ENCODE results near the gene ANO5.

DNA sequence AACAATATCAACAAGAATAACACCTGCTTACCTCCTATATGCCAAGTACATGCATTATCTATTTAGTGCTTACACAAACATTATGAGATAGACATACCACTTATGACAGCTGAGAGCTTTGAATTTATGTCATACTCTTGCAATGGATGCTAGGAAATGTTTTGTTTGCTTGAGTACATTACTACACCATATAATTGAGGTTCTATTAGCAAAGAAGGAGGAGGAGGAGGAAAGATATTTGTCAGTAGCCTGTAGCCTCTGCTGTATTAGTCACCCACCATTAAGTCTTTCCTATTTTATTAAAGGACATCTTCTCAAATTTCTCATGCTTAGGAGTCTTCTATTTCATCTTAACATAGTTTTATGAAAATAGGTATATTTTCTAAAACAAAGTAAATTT, 6.4 kb downstream of the ANO5 start:
- TF ChIP-seq POLR2AphosphoS5 (IDR thresholded peaks at IDR 0.05) (no peak), CTCF (IDR thresholded peaks at IDR 0.05) (no peak)
